H9 (cell line): ENCODE results near the gene POFUT1. TPM values are rescaled to one million over a fixed set of nuclear protein-coding genes. Genes with fewer than 3 reads are reported as not detected.

Experiments used
- DNase-seq: peaks from one replicate; pipeline ENCODE4 v3.0.0-alpha.2; 2017
- H2AFZ ChIP-seq: one replicate; pipeline ENCODE4 v1.6.1; 2013; ENCODE audit warnings: mild to moderate bottlenecking, low read length, control low read depth, moderate library complexity
- H2AK5ac ChIP-seq: 2 replicates; pipeline ENCODE4 v1.6.1; 2013; ENCODE audit warnings: low read length, control low read depth, mixed read lengths; ENCODE audit not compliant: insufficient read length
- H2BK120ac ChIP-seq: one replicate; pipeline ENCODE4 v1.6.1; 2013; ENCODE audit warnings: low read depth, mild to moderate bottlenecking, low read length, control low read depth, inconsistent platforms; ENCODE audit not compliant: poor library complexity, severe bottlenecking
- H2BK12ac ChIP-seq: 2 replicates; pipeline ENCODE4 v1.6.1; 2013; ENCODE audit warnings: low read length, control low read depth, mixed read lengths, low read depth; ENCODE audit not compliant: insufficient read length
- H2BK15ac ChIP-seq: 2 replicates; pipeline ENCODE4 v1.6.1; 2013; ENCODE audit warnings: low read depth, low read length, control low read depth
- H2BK20ac ChIP-seq: one replicate; pipeline ENCODE4 v1.6.1; 2013; ENCODE audit warnings: low read depth, mild to moderate bottlenecking, low read length, control low read depth, inconsistent platforms; ENCODE audit not compliant: poor library complexity, severe bottlenecking
- H2BK5ac ChIP-seq: 2 replicates; pipeline ENCODE4 v1.6.1; 2013; ENCODE audit warnings: low read length, control low read depth, mixed read lengths; ENCODE audit not compliant: insufficient read length
- H3K14ac ChIP-seq: 2 replicates; pipeline ENCODE4 v1.6.1; 2013; ENCODE audit warnings: low read length, control low read depth; ENCODE audit not compliant: insufficient read depth
- H3K18ac ChIP-seq: 2 replicates; pipeline ENCODE4 v1.6.1; 2013; ENCODE audit warnings: low read depth, mild to moderate bottlenecking, mixed read lengths, low read length, control low read depth; ENCODE audit not compliant: insufficient read length
- H3K23ac ChIP-seq: 2 replicates; pipeline ENCODE4 v1.6.1; 2013; ENCODE audit warnings: low read length, control low read depth, mixed read lengths, low read depth; ENCODE audit not compliant: insufficient read length
- H3K23me2 ChIP-seq: 2 replicates; pipeline ENCODE4 v1.6.1; 2013; ENCODE audit warnings: low read depth, mild to moderate bottlenecking, mixed read lengths, low read length, control low read depth; ENCODE audit not compliant: insufficient read length, poor library complexity, severe bottlenecking
- H3K27ac ChIP-seq: 2 replicates; pipeline ENCODE4 v1.5.1; 2013; ENCODE audit warnings: low read length, control low read depth, mixed read lengths, low read depth; ENCODE audit not compliant: insufficient read length
- H3K27me3 ChIP-seq: 2 replicates; pipeline ENCODE4 v1.6.1; 2013; ENCODE audit warnings: low read length, control low read depth, inconsistent platforms; ENCODE audit not compliant: insufficient read depth
- H3K4ac ChIP-seq: 2 replicates; pipeline ENCODE4 v1.6.1; 2013; ENCODE audit warnings: low read depth, mild to moderate bottlenecking, control low read depth, inconsistent platforms, low read length, moderate library complexity
- H3K4me1 ChIP-seq: 2 replicates; pipeline ENCODE4 v1.6.1; 2013; ENCODE audit warnings: low read length, control low read depth, inconsistent platforms; ENCODE audit not compliant: insufficient read depth
- H3K4me2 ChIP-seq: 2 replicates; pipeline ENCODE4 v1.6.1; 2013; ENCODE audit warnings: low read length, control low read depth, mixed read lengths; ENCODE audit not compliant: insufficient read length, insufficient read depth
- H3K56ac ChIP-seq: 2 replicates; pipeline ENCODE4 v1.6.1; 2013; ENCODE audit warnings: low read depth, mild to moderate bottlenecking, mixed read lengths, low read length, control low read depth; ENCODE audit not compliant: insufficient read length
- H3K79me1 ChIP-seq: 2 replicates; pipeline ENCODE4 v1.6.1; 2013; ENCODE audit warnings: low read depth, mild to moderate bottlenecking, moderate library complexity, low read length, control low read depth, inconsistent platforms; ENCODE audit not compliant: insufficient read depth, poor library complexity, severe bottlenecking
- H3K79me2 ChIP-seq: 2 replicates; pipeline ENCODE4 v1.6.1; 2013; ENCODE audit warnings: low read length, control low read depth, inconsistent platforms; ENCODE audit not compliant: insufficient read depth
- H3K9ac ChIP-seq: 2 replicates; pipeline ENCODE4 v1.6.1; 2013; ENCODE audit warnings: low read length, control low read depth, mixed read lengths; ENCODE audit not compliant: insufficient read length; ENCODE audit errors: extremely low read depth
- H3K9me3 ChIP-seq: one replicate; pipeline ENCODE4 v1.6.1; 2013; ENCODE audit warnings: low read depth, low read length, inconsistent platforms; ENCODE audit not compliant: control insufficient read depth
- H3T11ph ChIP-seq: one replicate; pipeline ENCODE4 v1.6.1; 2013; ENCODE audit warnings: mild to moderate bottlenecking, low read length, control low read depth, inconsistent platforms
- H4K20me1 ChIP-seq: one replicate; pipeline ENCODE4 v1.6.1; 2013; ENCODE audit not compliant: control insufficient read depth, insufficient read length, insufficient read depth
- H4K5ac ChIP-seq: 2 replicates; pipeline ENCODE4 v1.6.1; 2013; ENCODE audit warnings: low read depth, mild to moderate bottlenecking, mixed read lengths, low read length, control low read depth; ENCODE audit not compliant: insufficient read length
- H4K8ac ChIP-seq: replicated peaks from 2 replicates; pipeline ENCODE4 v1.6.1; 2013; ENCODE audit warnings: low read length, control low read depth, mixed read lengths, low read depth; ENCODE audit not compliant: insufficient read length
- H4K91ac ChIP-seq: 2 replicates; pipeline ENCODE4 v1.6.1; 2013; ENCODE audit warnings: low read depth, mild to moderate bottlenecking, moderate library complexity, mixed read lengths, low read length, control low read depth; ENCODE audit not compliant: insufficient read length
- H3K27ac Mint-ChIP-seq, 3 experiments: 2 replicates in 2 of 3; 3 replicates in 1 of 3; pipeline ENCODE4 v1.8.0; 2020 to 2021; ENCODE audit warnings: mixed read lengths in 3 of 3, mild to moderate bottlenecking in 1 of 3, moderate library complexity in 1 of 3
- H3K27me3 Mint-ChIP-seq: 2 replicates; pipeline ENCODE4 v1.8.0; 2021; ENCODE audit warnings: low read depth, mild to moderate bottlenecking, moderate library complexity, mixed read lengths
- H3K36me3 Mint-ChIP-seq, 3 experiments: 2 replicates in 2 of 3; 3 replicates in 1 of 3; pipeline ENCODE4 v1.8.0; 2020 to 2021; ENCODE audit warnings: low read depth in 3 of 3, mixed read lengths in 3 of 3; ENCODE audit not compliant: insufficient read depth in 1 of 3
- H3K4me1 Mint-ChIP-seq, 2 experiments: 2 replicates each; pipeline ENCODE4 v1.8.0; 2020; ENCODE audit warnings: mixed read lengths in 2 of 2
- H3K4me3 Mint-ChIP-seq, 2 experiments: 2 replicates in 1 of 2; 3 replicates in 1 of 2; pipeline ENCODE4 v1.8.0; 2020 to 2021; ENCODE audit warnings: mild to moderate bottlenecking in 2 of 2, mixed read lengths in 2 of 2, moderate library complexity in 1 of 2
- H3K9me3 Mint-ChIP-seq, 2 experiments: 2 replicates in 1 of 2; 3 replicates in 1 of 2; pipeline ENCODE4 v1.8.0; 2020; ENCODE audit warnings: mild to moderate bottlenecking in 2 of 2, mixed read lengths in 2 of 2, moderate library complexity in 1 of 2
- CTCF ChIP-seq: fragments of 200-600 bp; sonication (generic); conservative IDR thresholded peaks from 3 replicates; pipeline ENCODE4 v1.8.0; 2021; ENCODE audit warnings: antibody characterized with exemption, mild to moderate bottlenecking
- WGBS: extraction: QIAGEN DNeasy Blood & Tissue Kit; methylation state at CpG from one replicate; pipeline ENCODE4 v1.1.7; 2013; ENCODE audit warnings: missing lambda C conversion rate, low lambda C conversion rate, mixed read lengths; ENCODE audit not compliant: insufficient read length; ENCODE audit errors: extremely low coverage; 5-methylcytosine and 5-hydroxymethylcytosine counted together
- total RNA-seq: library from RNA; stranded (reverse); gene quantifications from 2 replicates; pipeline ENCODE4 v1.2.1, GENCODE V29; 2021

Gene POFUT1
- total RNA-seq, 1 experiment from 2014 or later: 41.2 TPM

GRCh38 chr20:32238483-32239425 lies 31.1 kb downstream of the POFUT1 start:
- Histone ChIP-seq H4K20me1 (no peaks in the 10 kb centered on the region), H2BK15ac (no peak overlapping the region), H2BK20ac (no peak overlapping the region), H3K4ac (no peak overlapping the region), H3K27ac (no peak overlapping the region), H3K79me2 (no peaks in the 10 kb centered on the region), H4K8ac (no peak overlapping the region), H2AFZ (no peak overlapping the region), H3K23ac (no peak overlapping the region), H3T11ph (no peak overlapping the region), H3K18ac (no peak overlapping the region), H3K9ac (no peak overlapping the region), H4K5ac (no peak overlapping the region), H3K23me2 (no peaks in the 10 kb centered on the region), H3K9me3 (no peaks in the 10 kb centered on the region), H2AK5ac (no peak overlapping the region), H3K14ac (no peak overlapping the region), H4K91ac (no peak overlapping the region), H3K79me1 (no peaks in the 10 kb centered on the region), H3K4me1 (no peaks in the 10 kb centered on the region), H2BK120ac (no peak overlapping the region), H2BK12ac (no peak overlapping the region), H2BK5ac (no peak overlapping the region), H3K27me3 (no peaks in the 10 kb centered on the region), H3K56ac (no peak overlapping the region), H3K4me2 (no peak overlapping the region)
- Mint-ChIP-seq H3K4me3 (no peak overlapping the region), H3K36me3 (peaks cover 3 to 22% (median 19%) of the 10 kb centered on the region in 3 experiments; a peak in 5 of 7 replicates), H3K4me1 (peaks cover 20 to 22% of the 10 kb centered on the region in 2 experiments), H3K27me3 (peaks cover 2% of the 10 kb centered on the region; the same call in 1 of the 2 replicates), H3K9me3 (no peaks in the 10 kb centered on the region), H3K27ac (no peak overlapping the region)
- no CpG with 5 or more reads among the region's 9 CpGs for WGBS
- TF ChIP-seq CTCF: no peak
- DNase-seq: no peak
